Endothelial cell (in vitro differentiated cells): Measurements from ENCODE around the gene WDR7. TPM values are rescaled to one million over a fixed set of nuclear protein-coding genes. Genes with fewer than 3 reads are reported as not detected.

ENCODE experiments used
- DNase-seq: peaks from one replicate; pipeline ENCODE4 v3.0.0; 2021; ENCODE audit warnings: low spot score
- H3K27ac Mint-ChIP-seq: one replicate; pipeline ENCODE4 v1.8.0; 2021; ENCODE audit warnings: mixed read lengths, inconsistent platforms; ENCODE audit not compliant: unreplicated experiment
- H3K27me3 Mint-ChIP-seq: one replicate; pipeline ENCODE4 v1.8.0; 2021; ENCODE audit warnings: mild to moderate bottlenecking, moderate library complexity, mixed read lengths, inconsistent platforms; ENCODE audit not compliant: unreplicated experiment
- H3K36me3 Mint-ChIP-seq: one replicate; pipeline ENCODE4 v1.8.0; 2021; ENCODE audit warnings: mild to moderate bottlenecking, low read depth, mixed read lengths, inconsistent platforms; ENCODE audit not compliant: unreplicated experiment
- H3K4me1 Mint-ChIP-seq: one replicate; pipeline ENCODE4 v1.8.0; 2021; ENCODE audit warnings: mild to moderate bottlenecking, mixed read lengths, inconsistent platforms; ENCODE audit not compliant: unreplicated experiment
- H3K4me3 Mint-ChIP-seq: one replicate; pipeline ENCODE4 v1.8.0; 2021; ENCODE audit warnings: mild to moderate bottlenecking, mixed read lengths, inconsistent platforms; ENCODE audit not compliant: unreplicated experiment
- H3K9me3 Mint-ChIP-seq: one replicate; pipeline ENCODE4 v1.8.0; 2021; ENCODE audit warnings: mixed read lengths, inconsistent platforms; ENCODE audit not compliant: unreplicated experiment
- CTCF ChIP-seq: fragments of 200-600 bp; sonication (generic); IDR thresholded peaks from one replicate; pipeline ENCODE4 v1.5.0; 2021; ENCODE audit warnings: antibody characterized with exemption; ENCODE audit not compliant: unreplicated experiment
- total RNA-seq: library from RNA; stranded (reverse); fragmentation: NEBNext Ultra II Directional; extraction: Animal tissue kit (Norgen Biotek cat#: 25700); gene quantifications from one replicate; pipeline ENCODE4 v1.2.1, GENCODE V29; 2021; ENCODE audit not compliant: unreplicated experiment

The WDR7 gene
- total RNA-seq, 1 donor from 2014 or later: 42.0 TPM

GRCh38 chr18:57022716-57023115 is 371.6 kb downstream of the WDR7 start:
- peaks cover 4% of the 10 kb centered on the region for H3K27me3 Mint-ChIP-seq
- no peak for DNase-seq
- no peak overlapping the region for H3K27ac Mint-ChIP-seq
- no peak overlapping the region for H3K4me3 Mint-ChIP-seq
- H3K36me3 Mint-ChIP-seq: peaks cover 9% of the 10 kb centered on the region
- no peaks in the 10 kb centered on the region for H3K9me3 Mint-ChIP-seq
- H3K4me1 Mint-ChIP-seq: peaks cover 5% of the 10 kb centered on the region
- TF ChIP-seq CTCF: no peak

- Mint-ChIP-seq H3K27ac (no peak overlapping the region), H3K4me1 (peaks cover 5% of the 10 kb centered on the region), H3K4me3 (no peak overlapping the region), H3K9me3 (no peaks in the 10 kb centered on the region), H3K27me3 (peaks cover 4% of the 10 kb centered on the region), H3K36me3 (peaks cover 9% of the 10 kb centered on the region)
- no peak for TF ChIP-seq CTCF
- no peak for DNase-seq
Observed at GRCh38 chr18:57023275-57023882, 372.2 kb downstream of the WDR7 start.

- H3K4me1 Mint-ChIP-seq: peaks cover 5% of the 10 kb centered on the region
- H3K27ac Mint-ChIP-seq: no peak overlapping the region
- H3K4me3 Mint-ChIP-seq: no peak overlapping the region
- H3K9me3 Mint-ChIP-seq: no peaks in the 10 kb centered on the region
- no peak for DNase-seq
- TF ChIP-seq CTCF: no peak
- H3K27me3 Mint-ChIP-seq: peaks cover 4% of the 10 kb centered on the region
- peaks cover 9% of the 10 kb centered on the region for H3K36me3 Mint-ChIP-seq
Observed at GRCh38 chr18:57025540-57025939, 374.4 kb downstream of the WDR7 start.

- Mint-ChIP-seq H3K4me1 (peaks cover 3% of the 10 kb centered on the region), H3K9me3 (no peaks in the 10 kb centered on the region), H3K36me3 (peaks cover 9% of the 10 kb centered on the region), H3K4me3 (no peak overlapping the region), H3K27me3 (peaks cover 2% of the 10 kb centered on the region), H3K27ac (no peak overlapping the region)
- TF ChIP-seq CTCF: no peak
- no peak for DNase-seq
Observed at GRCh38 chr18:57026316-57026715, 375.2 kb downstream of the WDR7 start.

GRCh38 chr18:57027190-57027708 is 376.1 kb downstream of the WDR7 start:
- Mint-ChIP-seq H3K4me1 (peaks cover 3% of the 10 kb centered on the region), H3K27ac (no peak overlapping the region), H3K36me3 (peaks cover 9% of the 10 kb centered on the region), H3K9me3 (no peaks in the 10 kb centered on the region), H3K27me3 (peaks cover 2% of the 10 kb centered on the region), H3K4me3 (no peak overlapping the region)
- no peak for DNase-seq
- TF ChIP-seq CTCF: no peak
